Stimulated activated CD4-positive, alpha-beta T cell treated with anti-CD3 and anti-CD28 coated beads, Interleukin-4, amount 100 ng/mL, for 48 hours (primary cell): ENCODE results near the gene MFAP2.
"Not testable (repeated sequence)": the region's sequence is repeated elsewhere in the genome, so short reads cannot be mapped to it uniquely, and the experiment has no call there.

Experiments used
- DNase-seq, 2 donors: peaks; one replicate each; pipeline ENCODE4 v3.0.0-alpha.2; 2020; ENCODE audit warnings: low read depth in 2 of 2

The MFAP2 gene

DNA sequence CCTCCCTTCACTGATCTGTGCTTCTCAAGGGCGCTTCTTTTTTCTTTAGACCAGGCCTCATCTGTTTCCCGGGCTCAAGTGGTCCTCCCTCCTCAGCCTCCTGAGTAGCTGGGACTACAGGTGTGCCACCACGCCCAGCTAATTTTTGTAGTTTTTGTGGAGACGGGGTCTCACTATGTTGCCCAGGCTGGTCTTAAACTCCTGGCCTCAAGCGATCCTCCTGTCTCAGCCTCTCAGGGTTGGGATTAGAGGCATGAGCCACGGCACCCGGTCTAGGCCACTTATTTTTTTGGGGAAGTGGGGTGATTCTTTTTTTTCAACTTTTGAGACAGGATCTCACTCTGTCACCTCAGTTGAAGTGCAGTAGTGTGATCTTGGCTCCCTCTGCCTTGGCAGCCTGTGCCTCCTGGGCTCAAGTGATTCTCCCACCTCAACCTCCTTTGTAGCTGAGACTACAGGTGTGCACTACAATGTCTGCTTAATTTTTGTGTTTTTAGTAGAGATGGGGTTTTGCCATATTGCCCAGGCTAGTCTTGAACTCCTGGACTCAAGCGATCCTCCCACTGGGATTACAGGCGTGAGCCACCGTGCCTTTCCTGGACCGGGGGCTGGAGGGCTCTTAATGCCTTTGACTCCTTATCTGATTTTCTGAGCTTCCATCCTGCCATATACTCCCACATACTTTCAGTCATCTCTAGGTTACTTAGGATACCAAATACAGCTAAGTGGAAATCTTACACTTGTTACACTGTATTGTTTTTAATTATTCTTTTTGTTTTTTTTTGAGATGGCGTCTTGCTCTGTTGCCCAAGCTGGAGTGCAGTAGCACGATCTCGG, 18.9 kb downstream of the MFAP2 start:
- no peak for DNase-seq

DNA sequence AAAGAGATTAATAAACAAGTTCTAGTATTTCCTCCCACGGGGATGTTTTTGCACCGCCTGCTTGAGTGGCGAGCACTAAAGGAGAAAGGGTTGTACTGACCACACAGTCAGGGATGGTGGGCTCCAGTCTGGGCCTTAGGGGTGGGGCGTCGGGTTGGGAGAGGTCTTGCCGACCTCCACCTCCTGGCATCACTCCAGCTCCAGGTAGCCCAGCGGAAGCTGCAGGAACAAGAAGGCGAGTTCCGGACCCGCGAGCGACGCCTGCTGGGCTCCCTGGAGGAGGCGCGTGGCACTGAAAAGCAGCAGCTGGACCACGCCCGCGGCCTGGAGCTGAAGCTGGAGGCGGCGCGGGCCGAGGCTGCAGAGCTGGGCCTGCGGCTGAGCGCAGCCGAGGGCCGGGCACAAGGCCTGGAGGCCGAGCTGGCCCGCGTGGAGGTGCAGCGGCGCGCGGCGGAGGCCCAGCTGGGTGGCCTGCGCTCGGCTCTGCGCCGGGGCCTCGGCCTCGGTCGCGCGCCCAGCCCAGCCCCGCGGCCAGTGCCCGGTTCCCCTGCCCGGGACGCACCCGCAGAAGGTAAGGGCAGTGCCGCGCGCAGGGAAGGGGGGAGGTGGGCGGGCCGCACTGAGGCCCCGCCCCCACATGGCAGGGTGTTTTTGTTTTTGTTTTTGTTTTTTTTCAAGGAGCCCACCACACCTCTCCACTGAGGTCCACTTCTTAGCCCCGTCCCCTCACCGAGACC, 19.7 kb downstream of the MFAP2 start:
- DNase-seq, result peak; percentile 76 to 84

DNA sequence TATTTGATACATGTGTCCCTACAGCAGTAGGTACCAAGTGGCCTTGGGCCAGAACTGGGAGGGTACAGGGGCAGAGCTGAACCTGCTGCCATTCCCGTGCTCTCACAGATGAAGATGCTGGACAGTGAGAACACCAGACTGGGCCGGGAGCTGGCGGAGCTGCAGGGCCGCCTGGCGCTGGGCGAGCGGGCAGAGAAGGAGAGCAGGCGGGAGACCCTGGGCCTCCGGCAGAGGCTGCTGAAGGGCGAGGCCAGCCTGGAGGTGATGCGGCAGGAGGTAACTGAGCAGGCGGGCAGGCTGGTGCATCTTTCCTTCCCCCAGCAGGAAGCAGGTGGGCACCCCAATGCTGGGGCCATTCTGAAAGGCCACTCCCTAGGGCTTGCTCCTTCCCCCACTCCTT, 21.9 kb downstream of the MFAP2 start:
- DNase-seq, result no peak

DNA sequence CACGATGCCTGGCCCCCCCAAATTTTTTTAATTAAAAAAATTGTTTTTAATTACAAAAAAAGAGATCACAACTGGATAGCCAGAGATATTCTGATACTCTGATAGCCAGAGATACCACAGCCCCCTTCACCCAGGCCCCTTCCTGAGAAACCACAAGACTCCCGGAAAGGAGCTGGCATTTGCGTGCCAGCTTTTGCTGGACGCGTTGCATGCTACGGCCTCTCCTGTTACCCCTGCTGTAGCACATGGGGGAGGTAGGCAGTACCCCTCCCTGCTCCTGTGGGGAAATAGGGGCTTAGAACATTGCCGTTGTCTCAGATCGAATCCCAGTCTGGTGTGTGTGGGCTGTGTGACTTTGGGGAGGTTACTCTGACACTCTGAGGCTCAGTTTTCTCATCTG, 22.7 kb downstream of the MFAP2 start:
- no peak for DNase-seq

DNA sequence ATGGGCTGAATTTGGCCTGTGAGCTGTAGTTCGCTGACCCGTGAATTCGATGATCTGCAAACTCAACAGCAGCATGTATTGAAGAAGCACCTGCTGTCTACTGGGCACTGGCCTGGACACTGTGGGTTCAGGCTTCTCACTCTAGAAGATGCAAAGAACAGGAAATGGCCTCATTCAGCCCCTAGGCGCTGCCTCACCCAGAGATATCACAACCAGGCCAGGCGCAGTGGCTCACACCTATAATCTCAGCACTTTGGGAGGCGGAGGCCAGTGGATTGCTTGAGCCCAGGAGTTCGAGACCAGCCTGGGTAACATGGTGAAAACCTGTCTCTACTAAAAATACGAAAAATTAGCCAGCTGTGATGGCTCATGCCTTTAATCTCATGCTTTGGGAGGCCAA, 23.6 kb downstream of the MFAP2 start:
- DNase-seq, result no peak

DNA sequence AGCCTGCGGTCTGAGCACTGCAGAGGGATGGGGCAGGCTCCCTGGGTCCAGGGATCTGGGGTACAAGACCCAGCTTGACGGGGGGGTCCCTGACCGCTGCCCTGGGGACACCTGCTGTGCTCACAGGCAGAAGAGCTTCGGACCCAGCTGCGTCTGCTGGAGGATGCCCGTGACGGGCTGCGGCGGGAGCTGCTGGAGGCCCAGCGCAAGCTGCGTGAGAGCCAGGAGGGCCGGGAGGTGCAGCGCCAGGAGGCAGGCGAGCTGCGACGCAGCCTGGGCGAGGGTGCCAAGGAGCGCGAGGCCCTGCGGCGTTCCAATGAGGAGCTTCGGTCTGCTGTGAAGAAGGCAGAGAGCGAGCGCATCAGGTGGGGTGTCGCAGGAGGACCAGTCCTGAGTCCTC, 25.2 kb downstream of the MFAP2 start:
- DNase-seq, result no peak

DNA sequence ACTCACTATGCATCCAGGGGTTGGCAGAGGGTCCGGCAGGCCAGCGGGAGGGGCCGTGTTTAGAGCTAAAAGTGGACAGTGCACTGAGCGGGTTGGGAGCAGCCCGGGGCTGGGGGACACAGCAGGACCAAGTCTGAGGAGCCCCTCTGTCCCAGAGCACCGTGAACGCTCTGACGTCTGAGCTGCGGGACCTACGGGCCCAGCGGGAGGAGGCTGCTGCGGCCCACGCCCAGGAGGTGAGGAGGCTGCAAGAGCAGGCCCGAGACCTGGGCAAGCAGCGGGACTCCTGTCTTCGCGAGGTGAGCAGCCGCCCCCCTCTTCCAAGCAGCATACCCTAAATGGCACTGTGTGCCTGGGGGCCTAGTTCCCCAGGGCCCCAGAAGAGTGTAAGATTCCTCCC, 25.8 kb downstream of the MFAP2 start:
- DNase-seq, result no peak

DNA sequence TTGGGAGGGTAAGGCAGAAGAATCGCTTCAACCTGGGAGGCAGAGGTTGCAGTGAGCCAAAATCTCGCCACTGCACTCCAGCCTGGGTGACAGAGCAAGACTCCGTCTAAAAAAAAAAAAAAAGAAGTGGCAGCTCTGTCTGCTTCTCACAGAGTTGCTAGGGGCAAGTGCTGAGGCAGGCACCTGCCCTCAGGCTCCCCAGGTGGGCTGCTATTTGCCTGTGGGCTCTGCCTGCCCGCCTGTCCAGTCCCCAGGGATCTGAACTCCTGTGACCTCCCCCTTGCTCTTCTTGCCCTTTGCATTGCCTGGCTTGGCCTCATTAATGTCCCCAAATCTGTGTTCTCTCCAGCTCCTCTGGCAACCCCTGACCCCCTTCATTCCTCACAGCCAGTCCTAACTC, 28.0 kb downstream of the MFAP2 start:
- DNase-seq, result not testable (repeated sequence)

DNA sequence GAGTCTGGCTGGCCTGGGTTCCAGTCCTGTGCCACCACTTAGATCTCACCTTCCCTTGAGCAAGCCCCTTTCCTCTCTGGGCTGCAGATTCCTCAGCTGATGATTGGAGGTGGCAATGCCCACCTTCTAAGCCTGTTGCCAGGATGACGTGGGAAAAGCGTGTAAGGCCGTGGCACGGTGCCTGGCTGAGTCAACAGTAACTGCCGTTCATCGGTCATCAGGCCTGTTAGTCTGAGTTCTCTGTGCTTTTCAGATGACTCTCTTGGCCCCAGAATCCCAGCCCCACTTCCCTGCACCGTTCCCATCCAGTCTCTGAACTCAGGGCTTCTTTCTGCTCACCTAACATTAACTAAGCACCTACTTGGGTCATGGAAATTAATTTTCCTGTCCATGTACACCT, 31.4 kb downstream of the MFAP2 start:
- DNase-seq, result not testable (repeated sequence)

DNA sequence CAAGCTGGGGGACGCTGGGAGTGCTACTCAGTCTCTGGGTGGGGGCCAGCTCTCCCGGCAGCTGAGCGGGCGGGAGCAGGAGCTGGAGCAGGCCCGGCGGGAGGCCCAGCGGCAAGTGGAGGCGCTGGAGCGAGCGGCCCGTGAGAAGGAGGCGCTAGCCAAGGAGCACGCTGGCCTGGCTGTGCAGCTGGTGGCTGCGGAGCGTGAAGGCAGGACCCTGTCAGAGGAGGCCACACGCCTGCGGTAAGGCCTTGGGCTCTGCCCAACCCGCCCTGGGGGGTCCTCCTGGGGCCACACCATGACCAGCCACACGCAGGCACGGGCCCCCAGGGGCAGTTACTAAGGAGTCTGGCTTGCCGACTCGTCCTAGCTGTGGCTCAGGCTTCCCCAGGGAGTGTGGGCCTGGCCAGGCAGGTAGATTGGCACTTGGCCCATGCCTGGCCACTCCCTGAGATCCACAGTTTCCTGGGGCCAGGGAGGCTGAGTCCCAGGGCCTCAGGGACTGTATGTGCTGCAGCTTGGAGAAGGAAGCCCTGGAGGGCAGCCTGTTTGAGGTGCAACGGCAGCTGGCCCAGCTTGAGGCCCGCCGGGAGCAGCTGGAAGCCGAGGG, 32.0 kb downstream of the MFAP2 start:
- not testable (repeated sequence) for DNase-seq

DNA sequence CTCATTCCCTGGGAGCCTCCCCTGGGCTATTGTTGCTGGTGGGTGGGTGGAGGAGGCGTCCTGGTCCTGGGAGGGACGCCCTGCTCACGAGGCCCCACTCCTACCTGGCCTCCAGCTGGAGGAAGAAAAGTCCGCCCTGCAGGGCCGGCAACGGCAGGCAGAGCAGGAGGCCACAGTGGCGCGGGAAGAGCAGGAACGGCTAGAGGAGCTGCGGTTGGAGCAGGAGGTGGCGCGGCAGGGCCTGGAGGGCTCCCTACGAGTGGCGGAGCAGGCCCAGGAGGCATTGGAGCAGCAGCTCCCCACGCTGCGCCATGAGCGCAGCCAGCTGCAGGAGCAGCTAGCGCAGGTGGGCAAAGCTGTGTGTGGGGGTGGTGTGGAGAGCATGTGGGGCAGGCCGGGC, 33.8 kb downstream of the MFAP2 start:
- no peak for DNase-seq

DNA sequence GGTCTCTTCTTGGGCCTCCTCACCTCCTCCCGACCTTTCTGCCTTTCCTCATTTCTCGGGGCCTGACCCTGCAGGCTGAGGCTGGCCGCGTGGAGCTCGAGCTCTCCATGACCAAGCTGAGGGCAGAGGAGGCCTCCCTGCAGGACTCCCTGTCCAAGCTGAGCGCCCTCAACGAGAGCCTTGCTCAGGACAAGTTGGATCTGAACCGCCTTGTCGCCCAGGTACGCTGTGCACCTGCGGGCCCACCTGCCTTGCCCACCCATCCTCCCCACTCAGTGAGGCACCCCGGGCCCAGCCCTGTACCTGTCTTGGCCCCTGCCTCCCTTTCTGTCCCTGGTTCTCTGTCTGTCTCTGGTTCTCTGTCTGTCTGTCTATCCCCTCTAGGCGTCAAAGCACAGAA, 34.2 kb downstream of the MFAP2 start:
- not testable (repeated sequence) for DNase-seq

DNA sequence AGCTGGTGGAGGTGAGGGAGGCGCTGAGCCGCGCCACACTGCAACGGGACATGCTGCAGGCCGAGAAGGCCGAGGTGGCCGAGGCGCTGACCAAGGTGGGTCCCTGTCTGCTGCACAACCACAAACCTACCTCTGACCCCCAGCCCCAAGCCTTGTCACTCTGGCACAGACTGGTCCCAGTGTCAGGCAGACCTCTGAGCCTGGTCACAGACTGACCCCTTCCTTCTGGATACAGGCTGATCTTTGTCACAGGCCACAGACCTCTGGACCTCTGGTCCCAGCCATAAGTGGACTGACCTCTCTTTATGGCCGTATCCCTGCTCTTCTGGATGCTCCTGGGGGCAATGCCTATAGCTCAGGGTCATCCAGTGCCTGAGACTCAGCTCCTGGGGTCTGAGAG, 34.9 kb downstream of the MFAP2 start:
- DNase-seq, result not testable (repeated sequence)

DNA sequence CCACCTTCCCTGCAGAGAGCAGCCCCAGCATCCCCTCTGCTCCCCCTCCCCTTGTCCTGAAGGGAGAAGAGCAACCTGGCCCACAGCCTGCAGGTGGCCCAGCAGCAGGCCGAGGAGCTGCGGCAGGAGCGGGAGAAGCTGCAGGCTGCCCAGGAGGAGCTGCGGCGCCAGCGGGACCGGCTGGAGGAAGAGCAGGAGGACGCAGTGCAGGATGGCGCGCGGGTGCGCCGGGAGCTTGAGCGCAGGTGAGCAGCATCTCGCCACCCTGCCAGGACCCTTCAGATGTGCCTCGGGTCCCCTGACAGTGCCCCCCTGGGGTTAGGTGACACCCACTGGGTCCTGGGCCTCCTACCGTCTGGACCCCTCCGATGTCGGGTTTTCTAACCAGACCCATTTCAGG, 36.4 kb downstream of the MFAP2 start:
- DNase-seq, result no peak

DNA sequence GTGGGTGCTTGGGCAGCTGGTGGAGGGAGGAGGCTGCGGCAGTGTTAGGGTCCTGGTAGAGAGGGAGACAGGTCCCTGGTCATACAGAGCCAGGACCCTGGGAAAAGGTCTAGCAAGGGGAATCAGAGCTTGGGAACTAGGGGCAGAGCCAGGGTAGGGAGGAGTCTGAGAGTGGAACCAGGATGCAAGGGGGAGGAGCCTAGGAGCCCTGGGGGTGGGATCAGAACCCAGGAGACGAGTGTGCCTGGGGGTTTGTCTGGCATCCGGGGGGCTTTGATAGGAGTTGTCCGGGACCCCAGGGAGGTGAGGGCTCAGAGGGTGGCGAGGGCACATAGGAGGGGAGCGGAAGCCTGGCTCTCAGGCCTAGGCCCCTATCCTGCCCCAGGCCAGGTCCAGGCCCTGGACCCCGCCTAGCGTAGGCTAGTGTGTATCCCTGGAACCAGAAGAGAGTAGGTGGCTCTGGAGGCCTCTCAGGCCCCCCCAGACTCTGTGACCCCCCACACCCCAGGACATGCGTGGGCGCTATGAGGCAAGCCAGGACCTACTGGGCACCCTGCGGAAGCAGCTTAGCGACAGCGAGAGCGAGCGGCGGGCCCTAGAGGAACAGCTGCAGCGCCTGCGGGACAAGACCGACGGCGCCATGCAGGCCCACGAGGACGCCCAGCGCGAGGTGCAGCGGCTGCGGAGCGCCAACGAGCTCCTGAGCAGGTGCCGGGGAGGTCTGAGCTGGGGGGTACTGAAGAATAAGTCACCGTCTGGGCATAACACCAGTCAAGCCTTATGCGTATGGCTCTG, 40.8 kb downstream of the MFAP2 start:
- not testable (repeated sequence) for DNase-seq

DNA sequence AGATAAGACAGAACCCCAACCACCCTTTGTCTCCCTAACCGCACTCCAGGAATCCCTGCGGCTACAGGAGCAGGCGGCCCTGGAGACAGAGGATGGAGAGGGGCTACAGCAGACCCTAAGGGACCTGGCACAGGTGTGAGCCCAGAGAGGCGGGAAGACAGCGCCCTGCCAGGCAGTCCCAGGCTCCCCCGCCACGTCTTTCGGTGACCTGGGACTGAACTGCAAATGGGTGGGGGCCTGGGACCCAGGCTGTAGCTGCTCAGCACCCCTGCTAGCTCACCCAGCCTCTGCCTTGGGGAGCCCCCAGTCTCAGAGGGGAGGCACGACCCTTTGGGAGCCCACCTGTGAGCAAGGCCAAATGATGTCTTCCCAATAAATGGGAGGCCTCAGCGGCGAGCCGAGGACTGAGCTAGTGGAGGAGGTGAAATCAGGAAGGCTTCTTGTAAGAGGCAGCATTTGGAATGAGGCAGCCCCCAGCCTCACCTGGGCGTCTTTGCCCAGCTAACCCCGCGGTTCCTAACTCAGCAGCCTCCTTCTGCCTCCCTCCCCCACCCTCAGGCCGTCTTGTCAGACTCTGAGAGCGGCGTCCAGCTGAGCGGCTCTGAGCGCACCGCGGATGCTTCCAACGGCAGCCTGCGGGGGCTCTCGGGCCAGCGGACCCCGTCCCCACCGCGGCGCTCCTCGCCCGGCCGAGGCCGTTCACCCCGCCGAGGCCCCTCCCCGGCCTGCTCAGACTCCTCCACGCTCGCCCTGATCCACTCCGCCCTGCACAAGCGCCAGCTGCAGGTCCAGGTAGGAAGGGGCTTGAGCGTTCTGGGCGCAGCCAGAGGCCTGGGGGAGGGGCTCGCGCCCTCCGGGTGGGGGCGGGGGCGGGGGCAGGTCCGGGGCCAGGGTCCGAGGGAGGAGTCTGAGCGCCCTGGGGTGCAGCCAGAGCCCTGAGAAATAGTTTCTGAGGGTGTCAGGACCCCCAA, 41.8 kb downstream of the MFAP2 start:
- no peak for DNase-seq

DNA sequence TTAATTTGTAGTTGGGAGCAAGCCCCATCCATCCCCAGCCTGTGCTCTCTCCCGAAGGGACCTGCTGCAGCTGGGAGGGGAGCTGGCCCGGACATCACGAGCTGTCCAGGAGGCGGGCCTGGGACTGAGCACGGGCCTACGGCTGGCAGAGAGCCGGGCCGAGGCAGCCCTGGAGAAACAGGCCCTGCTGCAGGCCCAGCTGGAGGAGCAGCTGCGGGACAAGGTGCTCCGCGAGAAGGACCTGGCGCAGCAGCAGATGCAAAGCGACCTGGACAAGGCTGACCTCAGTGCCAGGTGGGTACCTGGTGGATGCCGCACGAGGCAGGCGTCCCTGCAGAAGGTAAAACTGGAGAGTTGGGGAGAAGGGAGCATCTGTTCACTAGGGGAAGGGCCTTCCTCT, 43.8 kb downstream of the MFAP2 start:
- not testable (repeated sequence) for DNase-seq

DNA sequence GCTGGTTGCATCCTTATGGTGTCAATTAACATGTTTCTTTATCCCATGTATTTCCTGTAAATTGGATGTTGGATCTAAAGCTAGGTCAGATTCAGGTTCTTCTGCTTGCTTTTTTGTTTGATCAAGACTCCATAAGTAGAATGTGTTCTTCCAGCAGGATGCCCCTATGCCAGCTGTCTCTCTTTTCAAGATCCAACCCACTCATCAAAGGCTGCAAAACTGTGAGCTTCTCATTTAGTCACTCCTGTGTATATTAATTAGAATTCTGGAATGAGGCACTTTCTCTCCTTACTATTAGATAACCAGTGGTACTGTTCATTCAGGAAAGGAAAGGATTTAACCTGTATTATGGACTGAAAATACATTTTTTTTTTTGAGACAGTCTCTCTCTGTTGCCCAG, 46.5 kb downstream of the MFAP2 start:
- not testable (repeated sequence) for DNase-seq

DNA sequence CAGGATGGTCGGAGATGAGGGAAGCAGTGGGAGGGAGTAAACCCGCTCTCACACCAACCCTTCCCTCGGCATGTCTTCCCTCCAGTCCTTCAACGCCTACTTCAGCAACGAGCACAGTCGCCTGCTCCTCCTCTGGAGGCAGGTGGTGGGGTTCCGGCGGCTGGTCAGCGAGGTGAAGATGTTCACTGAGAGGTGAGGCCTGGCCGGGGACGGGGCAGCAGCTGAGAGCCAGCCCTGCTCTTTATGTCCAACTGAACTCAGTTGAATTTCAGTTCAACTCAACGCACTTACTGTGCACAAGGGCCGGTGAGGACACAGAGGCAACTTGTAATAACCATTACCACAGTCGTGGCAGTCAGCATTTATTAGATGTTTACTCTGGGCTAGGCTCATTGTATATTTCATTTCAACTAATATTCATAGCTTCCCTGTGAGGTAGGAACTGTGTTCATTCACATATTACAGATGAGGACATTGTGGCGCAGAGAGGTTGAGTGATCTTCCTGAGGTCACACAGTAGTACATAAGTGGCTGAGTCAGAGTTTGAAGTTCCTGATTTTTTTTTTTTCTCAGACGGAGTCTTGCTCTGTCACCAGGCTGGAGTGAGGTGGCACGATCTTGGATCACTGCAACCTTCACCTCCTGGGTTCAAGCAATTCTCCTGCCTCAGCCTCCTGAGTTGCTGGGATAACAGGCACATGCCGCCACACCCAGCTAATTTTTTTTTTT, 49.0 kb downstream of the MFAP2 start:
- DNase-seq, result not testable (repeated sequence)
